ENCODE results near the gene PRM2. TPM values are rescaled to one million over a fixed set of nuclear protein-coding genes. Genes with fewer than 3 reads are reported as not detected.

Gene PRM2
- total RNA-seq, 1 experiment from 2014 or later = not detected

DNA sequence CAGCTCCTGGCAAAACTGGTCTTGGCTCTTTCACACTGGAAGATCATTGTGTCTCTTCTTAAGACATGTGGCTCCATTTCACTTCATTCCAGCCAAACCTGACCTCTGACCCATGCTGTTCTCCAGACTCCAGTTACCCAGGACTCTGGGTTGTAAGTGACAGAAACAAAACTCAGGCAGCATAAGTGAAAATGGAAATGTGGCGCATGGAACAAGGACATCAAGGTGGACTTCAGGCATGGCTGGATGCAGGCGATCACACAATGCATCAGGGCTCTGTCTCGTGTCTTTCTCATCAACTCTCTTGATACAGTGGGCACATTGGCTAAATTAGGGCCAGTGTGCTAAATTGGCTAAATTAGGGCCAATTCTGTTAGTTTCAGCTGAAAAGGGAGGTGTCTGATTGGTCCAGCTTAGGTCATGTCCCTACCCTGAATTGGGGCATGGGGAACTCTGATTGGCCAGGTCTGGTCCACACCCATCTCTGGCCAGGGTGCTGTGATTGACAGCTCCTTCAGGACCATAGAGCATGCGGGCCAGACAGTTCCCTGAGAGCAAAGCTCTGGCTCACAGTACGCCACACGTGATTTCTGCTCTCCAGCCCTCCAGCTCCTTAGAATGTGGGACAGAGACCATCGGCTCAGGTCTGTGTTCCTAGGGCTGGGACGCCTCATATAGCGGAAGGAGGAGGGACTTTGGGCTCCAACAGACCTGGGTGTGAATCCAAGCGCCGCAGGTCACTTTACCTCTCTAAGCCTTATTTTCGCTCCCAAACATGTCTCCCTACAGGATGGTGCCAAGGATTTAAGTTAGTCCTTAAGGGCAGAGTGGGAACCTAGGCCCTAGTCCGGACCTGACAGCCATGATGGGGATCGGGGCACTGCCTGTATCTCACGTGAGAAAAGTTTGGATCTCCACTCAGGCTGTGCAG, 37.7 kb downstream of the PRM2 start:
- POLR2A ChIA-PET = no interaction called here
- Mint-ChIP-seq H3K4me1 (ENCODE audit: low read depth, unreplicated experiment) (no peaks in the 10 kb centered on the region), H3K27me3 (ENCODE audit: insufficient read depth, unreplicated experiment) (no peaks in the 10 kb centered on the region), H3K36me3 (ENCODE audit: insufficient read depth, unreplicated experiment) (no peaks in the 10 kb centered on the region), H3K27ac (ENCODE audit: unreplicated experiment) (no peak overlapping the region), H3K4me3 (ENCODE audit: unreplicated experiment) (no peak overlapping the region), H3K9me3 (ENCODE audit: unreplicated experiment) (no peaks in the 10 kb centered on the region)
- no TSS peak for BruUV-seq (replicated peaks)
- intact Hi-C loops (cut with micrococcal nuclease; ENCODE audit: unreplicated experiment) = no loop called here
- no peak overlapping the region for H3K4me3 ChIP-seq (ENCODE audit: low read depth, low read length)
- no peak for DNase-seq
- H3K9me3 ChIP-seq = no peaks in the 10 kb centered on the region
- H3K36me3 ChIP-seq (ENCODE audit: control insufficient read depth, insufficient read depth, low read length) = no peaks in the 10 kb centered on the region
- no peak for TF ChIP-seq CTCF (IDR thresholded peaks at IDR 0.05; ENCODE audit: insufficient read depth in 1 of 2, low read depth in 1 of 2, low read length in 1 of 2, severe bottlenecking in 1 of 2, unreplicated experiment in 1 of 2)
- no peaks in the 10 kb centered on the region for H3K4me1 ChIP-seq
- CTCF ChIA-PET = interaction anchor here (1.1 kb wide), 1 partner anchor 18 kb away, joined by 4 read pairs; the partner anchor contains the start of gene SOCS1
- no peaks in the 10 kb centered on the region for H3K27me3 ChIP-seq (replicated peaks; ENCODE audit: control insufficient read depth, insufficient read depth, low read length)

- ChIA-PET POLR2A (no interaction called here), CTCF (no interaction called here)
- H3K4me3 ChIP-seq (ENCODE audit: low read depth, low read length) = no peak overlapping the region
Measured at GRCh38 chr16:11236461-11237254, 39.6 kb downstream of the PRM2 start.

More at GRCh38 chr16:11236461-11237254, 39.6 kb downstream of the PRM2 start:
- no TSS peak for BruUV-seq (replicated peaks)
- H3K27me3 Mint-ChIP-seq (ENCODE audit: insufficient read depth, unreplicated experiment) = no peaks in the 10 kb centered on the region
- TF ChIP-seq CTCF (IDR thresholded peaks at IDR 0.05; ENCODE audit: insufficient read depth in 1 of 2, low read depth in 1 of 2, low read length in 1 of 2, severe bottlenecking in 1 of 2, unreplicated experiment in 1 of 2) = no peak
- H3K36me3 Mint-ChIP-seq (ENCODE audit: insufficient read depth, unreplicated experiment) = no peaks in the 10 kb centered on the region
- intact Hi-C loops (cut with micrococcal nuclease; ENCODE audit: unreplicated experiment) = no loop called here
- no peaks in the 10 kb centered on the region for H3K9me3 ChIP-seq
- no peak overlapping the region for H3K27ac Mint-ChIP-seq (ENCODE audit: unreplicated experiment)
- no peaks in the 10 kb centered on the region for H3K4me1 ChIP-seq
- H3K27me3 ChIP-seq (replicated peaks; ENCODE audit: control insufficient read depth, insufficient read depth, low read length) = no peaks in the 10 kb centered on the region
- H3K36me3 ChIP-seq (ENCODE audit: control insufficient read depth, insufficient read depth, low read length) = no peaks in the 10 kb centered on the region
- no peak overlapping the region for H3K4me3 Mint-ChIP-seq (ENCODE audit: unreplicated experiment)
- H3K9me3 Mint-ChIP-seq (ENCODE audit: unreplicated experiment) = no peaks in the 10 kb centered on the region
- DNase-seq = no peak
- no peaks in the 10 kb centered on the region for H3K4me1 Mint-ChIP-seq (ENCODE audit: low read depth, unreplicated experiment)
